GOT3 (cell line): ENCODE measurements around the gene PRRT1B.
"Not testable (repeated sequence)": the region's sequence is repeated elsewhere in the genome, so short reads cannot be mapped to it uniquely, and the experiment has no call there.

Experiments
- DNase-seq: peaks from one replicate; lab custom pipeline; 2025; ENCODE audit warnings: mixed read lengths; lab: John Stamatoyannopoulos, UW

Gene PRRT1B

GRCh38 chr9:131522257-131523085 lies 22.9 kb upstream of the PRRT1B start:
- DNase-seq, result no peak

- DNase-seq, result no peak
Measured at GRCh38 chr9:131523086-131523388, 22.3 kb upstream of the PRRT1B start.

GRCh38 chr9:131523451-131524435 lies 21.6 kb upstream of the PRRT1B start:
- no peak for DNase-seq

- no peak for DNase-seq
Measured at GRCh38 chr9:131524665-131525315, 20.5 kb upstream of the PRRT1B start.

GRCh38 chr9:131525643-131526565 lies 19.4 kb upstream of the PRRT1B start:
- no peak for DNase-seq

GRCh38 chr9:131528186-131528585 lies 17.1 kb upstream of the PRRT1B start:
- DNase-seq, result no peak

- no peak for DNase-seq
Measured at GRCh38 chr9:131528886-131529505, 16.3 kb upstream of the PRRT1B start.

GRCh38 chr9:131529597-131530545 lies 15.5 kb upstream of the PRRT1B start:
- no peak for DNase-seq

- no peak for DNase-seq
Measured at GRCh38 chr9:131530546-131530919, 14.8 kb upstream of the PRRT1B start.

GRCh38 chr9:131530920-131531832 lies 14.1 kb upstream of the PRRT1B start, which contains the start of gene UCK1:
Gene UCK1 (minus strand): TSS chr9:131531263. CDS start chr9:131531174, 89 bp downstream.
- no peak for DNase-seq

GRCh38 chr9:131534721-131535237 lies 10.5 kb upstream of the PRRT1B start:
- no peak for DNase-seq

- DNase-seq, result no peak
Measured at GRCh38 chr9:131537946-131538345, 7.4 kb upstream of the PRRT1B start.

- no peak for DNase-seq
Measured at GRCh38 chr9:131539223-131539923, 6.0 kb upstream of the PRRT1B start.

- DNase-seq, result no peak
Measured at GRCh38 chr9:131543141-131543540, 2.2 kb upstream of the PRRT1B start.

GRCh38 chr9:131545786-131546335 lies 538 bp downstream of the PRRT1B start:
- DNase-seq, result no peak

GRCh38 chr9:131546336-131547084 lies 1.2 kb downstream of the PRRT1B start:
- DNase-seq, result no peak

- DNase-seq, result not testable (repeated sequence)
Measured at GRCh38 chr9:131549186-131549585, 3.9 kb downstream of the PRRT1B start.
